ENCODE measurements around the gene SYTL4. TPM values are rescaled to one million over a fixed set of nuclear protein-coding genes. Genes with fewer than 3 reads are reported as not detected.

SYTL4 gene
- total RNA-seq, 4 donors from 2014 or later, result 1.7 to 6.4 (median 4.0) TPM

DNA sequence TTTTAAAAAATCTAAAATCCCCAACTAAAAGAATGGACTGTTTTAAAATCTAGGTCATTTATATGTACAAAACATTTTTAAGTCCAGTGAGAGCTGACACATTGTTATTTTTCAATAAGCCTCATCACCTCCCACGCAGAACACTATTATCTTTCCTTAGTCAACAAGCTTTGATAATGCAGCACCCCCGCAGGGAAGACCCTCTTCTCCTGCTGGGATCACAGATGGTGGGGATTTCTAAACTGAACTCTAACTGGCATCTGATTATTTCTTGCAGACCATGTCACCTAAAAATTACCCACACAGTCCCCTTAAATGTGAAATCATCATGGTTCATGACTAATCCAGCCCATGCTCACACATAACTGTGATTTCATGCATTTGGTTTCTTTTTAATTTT lies 11.6 kb downstream of the SYTL4 start:
- TF ChIP-seq, protein P1, sequence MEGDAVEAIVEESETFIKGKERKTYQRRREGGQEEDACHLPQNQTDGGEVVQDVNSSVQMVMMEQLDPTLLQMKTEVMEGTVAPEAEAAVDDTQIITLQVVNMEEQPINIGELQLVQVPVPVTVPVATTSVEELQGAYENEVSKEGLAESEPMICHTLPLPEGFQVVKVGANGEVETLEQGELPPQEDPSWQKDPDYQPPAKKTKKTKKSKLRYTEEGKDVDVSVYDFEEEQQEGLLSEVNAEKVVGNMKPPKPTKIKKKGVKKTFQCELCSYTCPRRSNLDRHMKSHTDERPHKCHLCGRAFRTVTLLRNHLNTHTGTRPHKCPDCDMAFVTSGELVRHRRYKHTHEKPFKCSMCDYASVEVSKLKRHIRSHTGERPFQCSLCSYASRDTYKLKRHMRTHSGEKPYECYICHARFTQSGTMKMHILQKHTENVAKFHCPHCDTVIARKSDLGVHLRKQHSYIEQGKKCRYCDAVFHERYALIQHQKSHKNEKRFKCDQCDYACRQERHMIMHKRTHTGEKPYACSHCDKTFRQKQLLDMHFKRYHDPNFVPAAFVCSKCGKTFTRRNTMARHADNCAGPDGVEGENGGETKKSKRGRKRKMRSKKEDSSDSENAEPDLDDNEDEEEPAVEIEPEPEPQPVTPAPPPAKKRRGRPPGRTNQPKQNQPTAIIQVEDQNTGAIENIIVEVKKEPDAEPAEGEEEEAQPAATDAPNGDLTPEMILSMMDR (IDR thresholded peaks at IDR 0.05), result no peak
- TF ChIP-seq POLR2A (IDR thresholded peaks at IDR 0.05), result no peak
- 61 to 82% methylated on average over 2 of the region's 2 CpGs for WGBS, 2 donors
- no peak for DNase-seq (ENCODE audit: low spot score in 2 of 2)
- H3K4me3 ChIP-seq (ENCODE audit: low read depth, poor library complexity, severe bottlenecking), result no peak overlapping the region
- intact Hi-C loops (cut with DNase I; ENCODE audit: low total_unique reads), result no loop called here

DNA sequence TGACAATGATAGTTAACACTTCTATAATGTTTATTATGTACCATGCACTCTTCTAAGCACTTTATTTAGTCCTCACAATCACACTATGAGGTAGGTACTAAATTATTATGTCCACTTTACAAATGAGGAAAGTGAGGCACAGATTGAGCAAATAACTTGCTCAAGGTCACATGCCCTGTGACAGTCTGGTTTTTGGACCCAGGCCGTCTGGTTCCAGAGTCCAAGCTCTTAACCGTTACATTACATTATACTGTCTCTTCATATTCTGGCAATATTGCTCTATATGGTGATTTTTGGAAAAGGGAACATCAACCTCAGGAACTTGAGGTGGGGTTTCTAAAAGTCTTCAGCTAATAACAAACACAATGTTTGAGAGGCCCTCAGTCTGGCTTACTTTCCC lies 12.8 kb downstream of the SYTL4 start:
- 81 to 100% methylated on average over 2 of the region's 2 CpGs for WGBS, 2 donors
- no peak for TF ChIP-seq POLR2A (IDR thresholded peaks at IDR 0.05)
- TF ChIP-seq, protein P1 (IDR thresholded peaks at IDR 0.05), result no peak
- DNase-seq (ENCODE audit: low spot score in 2 of 2), result no peak
- no peak overlapping the region for H3K4me3 ChIP-seq (ENCODE audit: low read depth, poor library complexity, severe bottlenecking)
- intact Hi-C loops (cut with DNase I; ENCODE audit: low total_unique reads), result no loop called here

- TF ChIP-seq POLR2A (IDR thresholded peaks at IDR 0.05), result no peak
- TF ChIP-seq, protein P1 (IDR thresholded peaks at IDR 0.05), result no peak
- H3K4me3 ChIP-seq (ENCODE audit: low read depth, poor library complexity, severe bottlenecking), result no peak overlapping the region
- intact Hi-C loops (cut with DNase I; ENCODE audit: low total_unique reads), result no loop called here
- WGBS, 2 donors, result 76 to 87% methylated on average over 8 of the region's 8 CpGs
- DNase-seq (ENCODE audit: low spot score in 2 of 2), result no peak
Observed at GRCh38 chrX:100717363-100717762, 14.6 kb downstream of the SYTL4 start.

DNA sequence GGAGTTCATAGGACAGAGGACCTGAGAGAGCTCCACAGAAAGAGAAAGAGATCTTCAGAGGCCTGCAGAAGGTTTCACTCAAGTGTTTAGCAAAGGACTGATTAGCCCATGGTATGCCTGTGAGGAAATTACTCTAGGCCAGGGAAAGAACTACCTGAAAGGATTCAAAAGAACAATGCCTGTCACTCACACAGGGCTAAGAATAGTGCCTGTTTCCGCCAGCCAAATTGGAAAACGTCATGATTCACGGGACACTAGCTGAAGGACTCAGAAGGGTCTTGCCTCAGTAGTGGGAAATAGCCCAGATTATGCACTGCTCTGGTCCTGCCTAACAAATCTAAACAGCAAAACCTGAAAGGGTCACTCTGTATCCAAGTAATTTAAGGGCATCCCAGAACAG lies 21.1 kb downstream of the SYTL4 start:
- TF ChIP-seq, protein P1 (IDR thresholded peaks at IDR 0.05), result no peak
- TF ChIP-seq POLR2A (IDR thresholded peaks at IDR 0.05), result no peak
- intact Hi-C loops (cut with DNase I; ENCODE audit: low total_unique reads), result no loop called here
- 33 to 46% methylated on average over 3 of the region's 3 CpGs for WGBS, 2 donors
- H3K4me3 ChIP-seq (ENCODE audit: low read depth, poor library complexity, severe bottlenecking), result no peak overlapping the region
- DNase-seq (ENCODE audit: low spot score in 2 of 2), result no peak

DNA sequence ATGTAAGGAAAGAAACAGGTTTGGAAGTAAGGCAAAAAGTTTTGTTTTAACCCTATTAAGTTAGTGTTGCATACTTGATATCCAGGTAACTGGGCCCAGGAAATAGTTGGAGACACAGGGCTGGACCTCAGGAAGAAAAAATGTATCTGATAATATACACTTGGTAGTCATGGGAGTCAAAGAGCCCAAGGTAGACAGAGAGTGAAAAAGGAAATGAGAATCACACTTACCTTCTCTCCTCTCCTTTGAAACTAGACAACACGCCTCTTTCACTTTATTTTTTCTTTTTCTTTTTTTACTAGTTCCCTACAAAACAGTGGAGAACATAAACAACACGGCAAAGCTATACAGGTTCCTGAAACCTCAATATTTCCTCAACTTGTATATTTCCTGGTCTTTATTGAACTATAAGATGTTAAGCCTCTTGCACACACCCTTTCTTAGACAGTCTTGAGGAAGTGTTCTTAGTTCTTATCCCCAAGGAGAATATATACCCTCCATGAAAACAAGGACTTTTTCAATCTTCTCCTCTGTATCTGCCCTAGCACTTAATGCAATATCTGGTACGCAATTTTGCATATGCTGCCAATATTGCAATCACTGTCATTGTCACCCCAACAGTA lies 27.2 kb downstream of the SYTL4 start:
- intact Hi-C loops (cut with DNase I; ENCODE audit: low total_unique reads), result no loop called here
- DNase-seq (ENCODE audit: low spot score in 2 of 2), result no peak
- no peak overlapping the region for H3K4me3 ChIP-seq (ENCODE audit: low read depth, poor library complexity, severe bottlenecking)
- WGBS, 2 donors, result 50 to 58% methylated on average over 3 of the region's 3 CpGs
- no peak for TF ChIP-seq POLR2A (IDR thresholded peaks at IDR 0.05)
- TF ChIP-seq, protein P1 (IDR thresholded peaks at IDR 0.05), result no peak

DNA sequence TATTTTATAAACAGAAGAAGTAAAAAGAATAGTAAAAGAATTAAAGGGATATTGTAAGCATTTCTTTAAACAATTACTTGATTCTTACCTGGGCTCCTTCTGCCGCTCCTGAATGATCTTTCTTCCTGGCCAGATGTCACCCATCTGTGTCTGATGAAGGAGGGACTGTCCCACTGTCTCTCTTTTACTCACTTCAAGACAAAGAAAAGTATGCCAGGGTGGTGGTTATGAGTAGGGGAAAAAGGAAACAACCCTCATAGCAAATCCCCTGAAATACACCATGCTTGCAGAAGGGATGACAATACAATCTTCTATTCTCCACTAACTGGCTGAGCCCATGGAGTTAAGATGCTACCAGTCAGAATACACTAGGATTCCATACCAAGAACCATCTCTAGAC lies 31.1 kb downstream of the SYTL4 start:
- whole genome bisulfite sequencing, 2 donors, result 86 to 97% methylated on average over 1 of the region's 1 CpG
- no peak for TF ChIP-seq POLR2A (IDR thresholded peaks at IDR 0.05)
- TF ChIP-seq, protein P1 (IDR thresholded peaks at IDR 0.05), result no peak
- intact Hi-C loops (cut with DNase I; ENCODE audit: low total_unique reads), result no loop called here
- no peak for DNase-seq (ENCODE audit: low spot score in 2 of 2)
- no peak overlapping the region for H3K4me3 ChIP-seq (ENCODE audit: low read depth, poor library complexity, severe bottlenecking)

Data from lower leg skin (tissue), 4 donors.